GM12878 (cell line): ENCODE results near the gene C14orf93. TPM values are rescaled to one million over a fixed set of nuclear protein-coding genes. Genes with fewer than 3 reads are reported as not detected.

Experiments used
- ATAC-seq: fragments of 200-7000 bp; cut with Tn5 transposase; 3 replicates; pipeline ENCODE4 v1.9.1; 2020; ENCODE audit warnings: mild to moderate bottlenecking, moderate library complexity
- BruUV-seq: library from RNA; stranded (reverse); fragments of 400-500 nt; replicated peaks from 2 replicates; lab custom pipeline; 2021; lab: Mats Ljungman, UMichigan
- CTCF ChIA-PET: fragments of 300-600 bp; sonication (Branson Sonifier 250); formaldehyde crosslinking; extraction: SDS; loops from one replicate; lab custom pipeline; 2021; ENCODE audit warnings: inconsistent platforms; lab: Yijun Ruan, JAX
- POLR2A ChIA-PET: fragments of 350-600 bp; formaldehyde crosslinking; extraction: SDS; loops from one replicate; lab custom pipeline; 2021; ENCODE audit warnings: inconsistent platforms; lab: Charles Lee
- RAD21 ChIA-PET: fragments of 300-600 bp; sonication (Branson Sonifier 250); formaldehyde crosslinking; loops from one replicate; lab custom pipeline; 2023; ENCODE audit warnings: antibody characterized with exemption; ENCODE audit not compliant: unreplicated experiment; lab: Charles Lee
- SMC1A ChIA-PET: fragments of 300-600 bp; sonication (Branson Sonifier 250); formaldehyde crosslinking; loops from one replicate; lab custom pipeline; 2023; ENCODE audit not compliant: unreplicated experiment, uncharacterized antibody; lab: Charles Lee
- DNase-seq: peaks from one replicate; pipeline ENCODE4 v3.0.0-alpha.2; 2011; ENCODE audit warnings: low read depth, low spot score
- FAIRE-seq: peaks from 3 replicates; lab custom pipeline; 2011; peaks lifted over from hg19 to GRCh38; lab: Jason Lieb, UNC
- H2AFZ ChIP-seq: 2 replicates; pipeline ENCODE4 v1.6.0; 2011; ENCODE audit warnings: low read depth, low read length, control low read depth; ENCODE audit not compliant: control insufficient read depth
- H3K27ac ChIP-seq: 2 replicates; pipeline ENCODE4 v1.5.1; 2011; ENCODE audit warnings: control low read depth; ENCODE audit not compliant: control insufficient read depth, insufficient read depth
- H3K27me3 ChIP-seq, 2 experiments: replicated peaks in 1 of 2; 2 replicates each; pipeline versions ENCODE4 v1.6.0 to v1.6.1; 2011; ENCODE audit warnings: low read length in 1 of 2; ENCODE audit not compliant: control insufficient read depth in 2 of 2, insufficient read depth in 2 of 2
- H3K36me3 ChIP-seq, 2 experiments: 2 replicates each; pipeline ENCODE4 v1.5.1; 2011; ENCODE audit warnings: low read length in 1 of 2; ENCODE audit not compliant: control insufficient read depth in 2 of 2, insufficient read depth in 2 of 2
- H3K4me1 ChIP-seq: 2 replicates; pipeline ENCODE4 v1.6.1; 2011; ENCODE audit warnings: mild to moderate bottlenecking, low read length, moderate library complexity, mixed read lengths; ENCODE audit not compliant: control insufficient read depth, insufficient read depth
- H3K4me2 ChIP-seq: 2 replicates; pipeline ENCODE4 v1.6.0; 2011; ENCODE audit warnings: control low read depth; ENCODE audit not compliant: control insufficient read depth, insufficient read depth
- H3K4me3 ChIP-seq: fragments of 200-600 bp; sonication (generic); 2 replicates; pipeline ENCODE4 v1.5.1; 2016
- H3K79me2 ChIP-seq: 2 replicates; pipeline ENCODE4 v1.6.0; 2011; ENCODE audit warnings: low read length; ENCODE audit not compliant: control insufficient read depth, insufficient read depth
- H3K9ac ChIP-seq: 2 replicates; pipeline ENCODE4 v1.8.0; 2011; ENCODE audit warnings: low read length, control low read depth, mixed read lengths; ENCODE audit not compliant: control insufficient read depth, insufficient read depth
- H3K9me3 ChIP-seq: replicated peaks from 3 replicates; pipeline ENCODE4 v1.5.1; 2011; ENCODE audit warnings: mild to moderate bottlenecking, low read length; ENCODE audit not compliant: control insufficient read depth, insufficient read depth
- H4K20me1 ChIP-seq: 2 replicates; pipeline ENCODE4 v1.6.0; 2011; ENCODE audit not compliant: control insufficient read depth, insufficient read depth
- CEBPB ChIP-seq, 2 experiments: fragments of 150-350 bp in 1 of 2; IDR thresholded peaks; 2 replicates each; pipeline ENCODE4 v1.6.1; 2012 to 2014; ENCODE audit warnings: low read depth in 2 of 2, low read length in 2 of 2, borderline replicate concordance in 1 of 2, inconsistent platforms in 1 of 2
- E2F8 ChIP-seq: fragments of 450-650 bp; IDR thresholded peaks from 2 replicates; pipeline ENCODE4 v1.6.1; 2018; ENCODE audit warnings: mild to moderate bottlenecking, low read depth, moderate library complexity; ENCODE audit not compliant: partially characterized antibody
- EED ChIP-seq: sonication (generic); IDR thresholded peaks from 2 replicates; pipeline ENCODE4 v1.6.1; 2016; ENCODE audit warnings: antibody characterized with exemption, low read depth
- ESRRA ChIP-seq: IDR thresholded peaks from 2 replicates; pipeline ENCODE4 v1.6.1; 2012; ENCODE audit warnings: mild to moderate bottlenecking, low read length, improper control_type of control experiment
- GABPA ChIP-seq: IDR thresholded peaks from 2 replicates; pipeline ENCODE4 v1.6.1; 2014; ENCODE audit warnings: antibody characterized with exemption, low read depth, mild to moderate bottlenecking, inconsistent platforms
- GATAD2B ChIP-seq: fragments of 450-650 bp; conservative IDR thresholded peaks from 2 replicates; pipeline ENCODE4 v1.6.1; 2017; ENCODE audit warnings: low read depth, mild to moderate bottlenecking, moderate library complexity
- NBN ChIP-seq: fragments of 450-650 bp; IDR thresholded peaks from 2 replicates; pipeline ENCODE4 v1.6.1; 2016
- NFXL1 ChIP-seq: fragments of 450-650 bp; IDR thresholded peaks from 2 replicates; pipeline ENCODE4 v1.6.1; 2017; ENCODE audit warnings: antibody characterized with exemption, mild to moderate bottlenecking, borderline replicate concordance
- NR2C2 ChIP-seq: IDR thresholded peaks from 2 replicates; pipeline ENCODE4 v1.6.1; 2011; ENCODE audit warnings: borderline replicate concordance, low read depth; ENCODE audit not compliant: control insufficient read depth, insufficient read length
- POLR2AphosphoS5 ChIP-seq: IDR thresholded peaks from 2 replicates; pipeline ENCODE4 v1.6.1; 2011; ENCODE audit warnings: mild to moderate bottlenecking, low read length, inconsistent platforms
- SMAD5 ChIP-seq: IDR thresholded peaks from 2 replicates; pipeline ENCODE4 v1.6.1; 2016; ENCODE audit warnings: antibody characterized with exemption, low read depth
- STAT3 ChIP-seq: IDR thresholded peaks from 2 replicates; pipeline ENCODE4 v1.6.1; 2011; ENCODE audit warnings: low read depth, low read length, improper control_type of control experiment
- ZZZ3 ChIP-seq: IDR thresholded peaks from 2 replicates; pipeline ENCODE4 v1.6.1; 2011; ENCODE audit warnings: low read depth; ENCODE audit not compliant: control insufficient read depth, insufficient read length
- WGBS: methylation state at CpG from one replicate; pipeline ENCODE4 v1.1.6; 2016; ENCODE audit warnings: low lambda C conversion rate; ENCODE audit not compliant: insufficient replicate concordance, insufficient coverage; ENCODE audit errors: missing lambda C conversion rate; 5-methylcytosine and 5-hydroxymethylcytosine counted together
- in situ Hi-C: fragments of 300-500 bp; cut with MboI; formaldehyde crosslinking; loops from 9 replicates; pipeline ENCODE4 v1.14.3; 2018; ENCODE audit warnings: mixed read lengths
- intact Hi-C: fragments of 100-400 bp; cut with micrococcal nuclease; formaldehyde crosslinking; loops from one replicate; pipeline ENCODE4 v1.14.2; 2022; ENCODE audit not compliant: unreplicated experiment
- polyA plus RNA-seq, 11 experiments: library from polyadenylated mRNA; depleted of rRNA in 4 of 11; unstranded in 6 of 11; stranded (reverse) in 5 of 11; fragments of >200 nt; fragmentation: Nextera tagmentation in 4 of 11; fragmentation: Illumina TruSeq in 1 of 11; extraction: Ambion mirVana in 4 of 11; extraction: Trizol in 1 of 11; gene quantifications; 1 replicate in 1 of 11; 2 replicates in 10 of 11; pipeline versions ENCODE4 v1.2.1 to v1.2.3, GENCODE V29; 2011 to 2016; ENCODE audit warnings: inconsistent platforms in 2 of 11, missing spikeins in 2 of 11, low read depth in 1 of 11
- total RNA-seq, 4 experiments: library from RNA; depleted of rRNA in 3 of 4; stranded (reverse); fragments of >200 nt in 3 of 4; fragmentation: Illumina TruSeq in 1 of 4; extraction: Trizol in 1 of 4; gene quantifications; 2 replicates each; pipeline versions ENCODE4 v1.2.1 to v1.2.3, GENCODE V29; 2013 to 2021
- TF ChIP-seq, protein P1 (sequence below): fragments of 450-650 bp; formaldehyde crosslinking; IDR thresholded peaks from 2 replicates; pipeline ENCODE4 v1.5.0; 2022; ENCODE audit warnings: mild to moderate bottlenecking, missing genetic modification characterization

Gene C14orf93
- total and polyA plus RNA-seq, 10 of the 15 experiments (the other 5 are each of a cell fraction or from before 2014, with no cell fraction given): 1.8 to 13.9 (median 10.2) TPM

DNA sequence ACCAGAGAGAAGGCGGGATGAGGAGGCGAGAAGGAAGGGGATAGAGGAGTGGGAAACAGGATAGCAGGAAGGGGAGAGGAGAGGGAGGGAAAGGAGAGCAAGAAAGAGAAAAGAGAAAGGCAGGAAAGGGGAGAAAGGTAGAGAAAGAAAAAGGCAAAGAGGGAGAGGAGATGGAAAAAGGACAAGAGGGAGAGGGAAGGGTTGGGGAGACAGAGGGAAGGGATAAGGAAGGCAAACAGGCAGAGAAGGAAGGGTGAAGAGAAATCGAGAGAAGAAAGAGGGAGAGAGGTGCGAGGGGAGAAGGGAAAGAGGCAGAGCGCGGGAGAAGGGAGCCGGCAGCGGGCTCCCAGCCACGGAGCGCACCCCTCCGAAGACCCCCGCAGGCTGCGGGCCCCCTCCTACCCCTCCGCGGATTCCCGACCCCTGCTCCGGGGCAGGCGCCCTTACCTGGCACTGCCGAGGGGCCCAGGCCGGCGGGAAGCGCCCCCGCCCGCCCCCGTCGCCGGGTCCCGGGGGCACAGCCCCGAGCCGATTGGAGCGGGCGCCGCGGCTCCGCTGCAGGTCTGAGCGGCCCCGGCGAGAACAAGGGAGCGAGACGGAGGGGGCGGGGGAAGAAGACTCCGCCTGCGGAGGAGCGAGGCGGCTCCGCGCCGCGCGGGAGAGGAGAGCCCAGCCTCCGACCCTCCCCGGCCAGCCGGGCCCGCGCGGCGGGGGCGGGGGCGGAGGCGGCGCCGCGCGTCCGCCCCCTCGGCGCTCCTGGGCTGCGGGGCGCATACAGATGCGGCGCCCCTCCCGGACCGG lies 47.2 kb upstream of the C14orf93 start, which contains the start of gene CDH24 (continued):
- TF ChIP-seq ESRRA: no peak
- peak; percentile 15; the same call in 1 of the 2 replicates for TF ChIP-seq NBN
- no peak for TF ChIP-seq NFXL1
- TF ChIP-seq, all 136 proteins: peak for 12

GRCh38 chr14:23056145-23056955 lies 46.4 kb upstream of the C14orf93 start:
- Histone ChIP-seq H3K79me2 (no peaks in the 10 kb centered on the region), H3K36me3 (peaks cover 12 to 15% of the 10 kb centered on the region in 2 experiments), H3K27me3 (no peaks in the 10 kb centered on the region), H2AFZ (peak overlapping the region; percentile 76), H3K4me3 (no peak overlapping the region), H3K9ac (no peak overlapping the region), H3K9me3 (no peaks in the 10 kb centered on the region), H3K27ac (no peak overlapping the region), H4K20me1 (no peaks in the 10 kb centered on the region), H3K4me1 (peaks cover 12% of the 10 kb centered on the region), H3K4me2 (peak overlapping the region; percentile 100)
- ATAC-seq (peak; percentile 86), DNase-seq (no peak), FAIRE-seq (peak; percentile 98)
- CTCF ChIA-PET: interaction anchor here (0.7 to 18.3 kb wide), 18 partner anchors 12 to 523 kb away, joined by 3 to 853 read pairs (median 4); partner anchors contain the start of genes ACIN1, AJUBA, C14orf119 and HAUS4
- intact Hi-C loops: loop anchor here (2.0 to 5.0 kb wide), 3 partner anchors 84 to 484 kb away; partner anchors contain the start of gene PRMT5
- SMC1A ChIA-PET: interaction anchor here (0.5 to 8.7 kb wide), 10 partner anchors 12 to 360 kb away, joined by 3 to 156 read pairs (median 4); partner anchors contain the start of gene PRMT5
- POLR2A ChIA-PET: interaction anchor here (0.6 to 1.4 kb wide), 4 partner anchors 61 to 98 kb away, joined by 3 to 9 read pairs (median 4); no protein-coding TSS in a partner anchor
- in situ Hi-C loops: no loop called here
- RAD21 ChIA-PET: interaction anchor here (1.0 to 10.8 kb wide), 8 partner anchors 39 to 491 kb away, joined by 3 to 224 read pairs (median 8); partner anchors contain the start of genes ACIN1, AJUBA and C14orf119
- 1% methylated on average over 17 of the region's 17 CpGs for WGBS
- no TSS peak for BruUV-seq
- no peak for TF ChIP-seq GABPA
- TF ChIP-seq NR2C2: no peak
- no peak for TF ChIP-seq STAT3
- TF ChIP-seq ZZZ3: no peak
- no peak for TF ChIP-seq E2F8
- TF ChIP-seq, protein P1, sequence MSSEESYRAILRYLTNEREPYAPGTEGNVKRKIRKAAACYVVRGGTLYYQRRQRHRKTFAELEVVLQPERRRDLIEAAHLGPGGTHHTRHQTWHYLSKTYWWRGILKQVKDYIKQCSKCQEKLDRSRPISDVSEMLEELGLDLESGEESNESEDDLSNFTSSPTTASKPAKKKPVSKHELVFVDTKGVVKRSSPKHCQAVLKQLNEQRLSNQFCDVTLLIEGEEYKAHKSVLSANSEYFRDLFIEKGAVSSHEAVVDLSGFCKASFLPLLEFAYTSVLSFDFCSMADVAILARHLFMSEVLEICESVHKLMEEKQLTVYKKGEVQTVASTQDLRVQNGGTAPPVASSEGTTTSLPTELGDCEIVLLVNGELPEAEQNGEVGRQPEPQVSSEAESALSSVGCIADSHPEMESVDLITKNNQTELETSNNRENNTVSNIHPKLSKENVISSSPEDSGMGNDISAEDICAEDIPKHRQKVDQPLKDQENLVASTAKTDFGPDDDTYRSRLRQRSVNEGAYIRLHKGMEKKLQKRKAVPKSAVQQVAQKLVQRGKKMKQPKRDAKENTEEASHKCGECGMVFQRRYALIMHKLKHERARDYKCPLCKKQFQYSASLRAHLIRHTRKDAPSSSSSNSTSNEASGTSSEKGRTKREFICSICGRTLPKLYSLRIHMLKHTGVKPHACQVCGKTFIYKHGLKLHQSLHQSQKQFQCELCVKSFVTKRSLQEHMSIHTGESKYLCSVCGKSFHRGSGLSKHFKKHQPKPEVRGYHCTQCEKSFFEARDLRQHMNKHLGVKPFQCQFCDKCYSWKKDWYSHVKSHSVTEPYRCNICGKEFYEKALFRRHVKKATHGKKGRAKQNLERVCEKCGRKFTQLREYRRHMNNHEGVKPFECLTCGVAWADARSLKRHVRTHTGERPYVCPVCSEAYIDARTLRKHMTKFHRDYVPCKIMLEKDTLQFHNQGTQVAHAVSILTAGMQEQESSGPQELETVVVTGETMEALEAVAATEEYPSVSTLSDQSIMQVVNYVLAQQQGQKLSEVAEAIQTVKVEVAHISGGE (CRISPR knock-in tag): no peak
- no peak for TF ChIP-seq CEBPB (IDR thresholded peaks at IDR 0.05; ENCODE audit: borderline replicate concordance in 1 of 2, low read depth in 2 of 2, low read length in 2 of 2)
- no peak for TF ChIP-seq SMAD5
- TF ChIP-seq POLR2AphosphoS5: no peak
- TF ChIP-seq EED: no peak
- TF ChIP-seq GATAD2B: no peak
